ENCODE measurements around the gene CDH26.

- TF ChIP-seq CTCF (IDR thresholded peaks at IDR 0.05; ENCODE audit: borderline replicate concordance, extremely low read depth, low read length, poor library complexity, severe bottlenecking) (no peak), EZH2 (IDR thresholded peaks at IDR 0.05; ENCODE audit: borderline replicate concordance, low read depth, low read length, severe bottlenecking) (no peak)
These were observed 26.9 kb downstream of the CDH26 start for GRCh38 chr20:59985164-59985563.

Measured in DND-41 (cell line).